NB4 (cell line): Measurements from ENCODE around the gene COL26A1.

ENCODE experiments used
- MYC ChIP-seq: IDR thresholded peaks from 2 replicates; pipeline ENCODE4 v1.6.1; 2011; ENCODE audit warnings: low read depth, low read length
- POLR2A ChIP-seq: IDR thresholded peaks from 2 replicates; pipeline ENCODE4 v1.6.1; 2011; ENCODE audit warnings: mild to moderate bottlenecking; ENCODE audit not compliant: insufficient read length; ENCODE audit errors: extremely low read depth
- TF ChIP-seq, protein P1 (sequence below): IDR thresholded peaks from one replicate; pipeline ENCODE4 v1.5.1; 2012; ENCODE audit warnings: low read depth, low read length
- TF ChIP-seq, protein P2 (sequence below): IDR thresholded peaks from 2 replicates; pipeline ENCODE4 v1.6.1; 2011; ENCODE audit warnings: low read depth, low read length

DNA sequence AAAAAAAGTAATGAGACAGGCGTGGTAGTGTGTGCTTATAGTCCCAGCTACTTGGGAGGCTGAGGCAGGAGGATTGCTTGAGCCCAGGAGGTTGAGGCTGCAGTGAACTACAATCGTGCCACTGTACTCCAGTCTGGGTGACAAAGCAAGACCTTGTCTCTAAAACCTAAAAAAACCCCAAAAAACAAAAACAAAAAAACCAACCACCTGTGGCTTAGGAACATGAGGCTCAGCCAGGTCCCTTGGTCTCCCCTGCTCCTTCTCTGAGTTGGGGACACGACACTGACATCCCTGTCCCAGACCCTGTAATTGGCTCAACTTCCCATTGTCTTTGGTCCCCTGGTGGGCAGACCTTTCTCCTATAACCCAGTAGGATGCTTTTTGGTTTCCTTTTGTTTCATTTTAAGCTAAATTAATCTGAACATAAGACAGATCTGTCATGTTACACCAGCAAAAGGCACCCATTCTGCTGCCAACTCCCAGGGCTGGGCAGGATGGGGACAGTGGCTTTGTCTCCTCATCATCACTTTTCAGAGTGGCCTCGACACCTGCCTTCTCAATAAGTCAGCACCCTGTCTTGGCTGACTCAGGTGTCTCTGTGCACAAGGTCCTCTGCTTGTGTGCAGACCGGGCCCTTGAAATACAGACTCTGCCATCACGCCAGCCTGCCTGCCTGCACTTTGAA is 192.1 kb downstream of the COL26A1 start:
- TF ChIP-seq POLR2A (no peak), MYC (no peak)
- TF ChIP-seq, protein P1, sequence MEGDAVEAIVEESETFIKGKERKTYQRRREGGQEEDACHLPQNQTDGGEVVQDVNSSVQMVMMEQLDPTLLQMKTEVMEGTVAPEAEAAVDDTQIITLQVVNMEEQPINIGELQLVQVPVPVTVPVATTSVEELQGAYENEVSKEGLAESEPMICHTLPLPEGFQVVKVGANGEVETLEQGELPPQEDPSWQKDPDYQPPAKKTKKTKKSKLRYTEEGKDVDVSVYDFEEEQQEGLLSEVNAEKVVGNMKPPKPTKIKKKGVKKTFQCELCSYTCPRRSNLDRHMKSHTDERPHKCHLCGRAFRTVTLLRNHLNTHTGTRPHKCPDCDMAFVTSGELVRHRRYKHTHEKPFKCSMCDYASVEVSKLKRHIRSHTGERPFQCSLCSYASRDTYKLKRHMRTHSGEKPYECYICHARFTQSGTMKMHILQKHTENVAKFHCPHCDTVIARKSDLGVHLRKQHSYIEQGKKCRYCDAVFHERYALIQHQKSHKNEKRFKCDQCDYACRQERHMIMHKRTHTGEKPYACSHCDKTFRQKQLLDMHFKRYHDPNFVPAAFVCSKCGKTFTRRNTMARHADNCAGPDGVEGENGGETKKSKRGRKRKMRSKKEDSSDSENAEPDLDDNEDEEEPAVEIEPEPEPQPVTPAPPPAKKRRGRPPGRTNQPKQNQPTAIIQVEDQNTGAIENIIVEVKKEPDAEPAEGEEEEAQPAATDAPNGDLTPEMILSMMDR: no peak
- TF ChIP-seq, protein P2, sequence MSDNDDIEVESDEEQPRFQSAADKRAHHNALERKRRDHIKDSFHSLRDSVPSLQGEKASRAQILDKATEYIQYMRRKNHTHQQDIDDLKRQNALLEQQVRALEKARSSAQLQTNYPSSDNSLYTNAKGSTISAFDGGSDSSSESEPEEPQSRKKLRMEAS: no peak
